Skeletal muscle tissue (tissue), 4 donors: ENCODE measurements around the gene ARL13B. TPM values are rescaled to one million over a fixed set of nuclear protein-coding genes. Genes with fewer than 3 reads are reported as not detected.
"Not testable (repeated sequence)": the region's sequence is repeated elsewhere in the genome, so short reads cannot be mapped to it uniquely, and the experiment has no call there.

ENCODE experiments used
- H3K27ac ChIP-seq: one replicate; pipeline ENCODE4 v1.7.0; 2013; ENCODE audit warnings: mild to moderate bottlenecking, low read depth, low read length, inconsistent platforms
- H3K27me3 ChIP-seq, 3 donors: one replicate each; pipeline ENCODE4 v1.7.0; 2013; ENCODE audit warnings: low read length in 3 of 3; ENCODE audit not compliant: control insufficient read depth in 3 of 3, insufficient read depth in 3 of 3
- H3K36me3 ChIP-seq, 3 donors: one replicate each; pipeline ENCODE4 v1.7.0; 2013; ENCODE audit warnings: low read length in 3 of 3; ENCODE audit not compliant: control insufficient read depth in 3 of 3, insufficient read depth in 3 of 3
- H3K4me1 ChIP-seq, 3 donors: one replicate each; pipeline ENCODE4 v1.7.0; 2013; ENCODE audit warnings: low read length in 3 of 3, mild to moderate bottlenecking in 3 of 3; ENCODE audit not compliant: control insufficient read depth in 3 of 3, insufficient read depth in 3 of 3
- H3K4me3 ChIP-seq, 3 donors: one replicate each; pipeline ENCODE4 v1.7.0; 2013; ENCODE audit warnings: low read length in 3 of 3
- H3K9ac ChIP-seq, 3 donors: one replicate each; pipeline ENCODE4 v1.7.0; 2013; ENCODE audit warnings: low read length in 3 of 3, mild to moderate bottlenecking in 3 of 3, moderate library complexity in 2 of 3, low read depth in 1 of 3
- H3K9me3 ChIP-seq, 3 donors: one replicate each; pipeline ENCODE4 v1.7.0; 2013; ENCODE audit warnings: low read length in 3 of 3; ENCODE audit not compliant: control insufficient read depth in 3 of 3
- total RNA-seq: library from RNA; depleted of rRNA; stranded (reverse); fragments of >200 nt; gene quantifications from one replicate; pipeline ENCODE4 v1.2.3, GENCODE V29; 2014
- donor health status: Osteomylitis.

ARL13B gene
- total RNA-seq, 1 donor from 2014 or later, result 3.7 TPM

DNA sequence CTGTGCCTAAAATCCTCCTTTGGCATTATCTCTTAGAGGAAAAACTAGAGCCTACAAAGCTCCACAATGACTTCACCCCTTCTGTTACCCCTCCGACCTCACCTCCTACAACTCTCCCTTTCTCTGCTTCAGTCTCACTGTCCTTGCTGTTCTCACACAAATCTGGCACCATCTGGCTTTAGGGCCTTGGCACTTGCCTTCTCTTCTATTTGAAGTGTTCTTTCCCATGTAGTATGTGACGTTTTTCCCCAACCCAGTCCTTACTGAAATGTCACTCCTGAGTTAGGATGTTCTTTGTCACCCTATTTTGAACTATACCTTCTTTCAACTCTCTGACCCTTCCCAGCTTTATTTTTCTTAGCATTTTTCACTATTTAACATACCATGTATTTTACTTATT lies 39.7 kb downstream of the ARL13B start:
- no peaks in the 10 kb centered on the region for H3K4me1 ChIP-seq
- H3K36me3 ChIP-seq, result no peaks in the 10 kb centered on the region
- no peaks in the 10 kb centered on the region for H3K27me3 ChIP-seq
- H3K9me3 ChIP-seq, result no peaks in the 10 kb centered on the region
- H3K27ac ChIP-seq, result no peak overlapping the region
- H3K9ac ChIP-seq, result no peak overlapping the region
- no peak overlapping the region for H3K4me3 ChIP-seq

DNA sequence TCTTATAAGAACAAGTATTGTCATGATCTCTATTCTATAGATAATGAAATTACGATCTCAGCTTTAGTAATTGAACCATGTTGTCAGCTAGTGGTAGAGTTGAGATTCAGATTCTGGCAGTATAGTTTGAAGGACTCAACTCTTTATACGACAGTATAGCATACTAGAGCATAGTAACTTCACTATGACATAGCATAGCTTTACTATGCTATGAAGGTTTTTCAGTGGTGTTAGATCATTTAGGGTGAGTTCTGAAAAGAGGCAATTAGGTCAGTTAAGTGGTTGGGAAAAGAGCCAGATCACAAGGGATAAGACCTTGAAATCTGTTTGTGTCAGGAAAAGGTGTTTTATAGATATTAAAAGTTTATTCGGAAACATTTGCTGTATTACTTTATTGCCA lies 40.3 kb downstream of the ARL13B start:
- Histone ChIP-seq H3K27ac (no peak overlapping the region), H3K9me3 (no peaks in the 10 kb centered on the region), H3K4me1 (no peaks in the 10 kb centered on the region), H3K36me3 (no peaks in the 10 kb centered on the region), H3K27me3 (no peaks in the 10 kb centered on the region), H3K4me3 (no peak overlapping the region), H3K9ac (no peak overlapping the region)

DNA sequence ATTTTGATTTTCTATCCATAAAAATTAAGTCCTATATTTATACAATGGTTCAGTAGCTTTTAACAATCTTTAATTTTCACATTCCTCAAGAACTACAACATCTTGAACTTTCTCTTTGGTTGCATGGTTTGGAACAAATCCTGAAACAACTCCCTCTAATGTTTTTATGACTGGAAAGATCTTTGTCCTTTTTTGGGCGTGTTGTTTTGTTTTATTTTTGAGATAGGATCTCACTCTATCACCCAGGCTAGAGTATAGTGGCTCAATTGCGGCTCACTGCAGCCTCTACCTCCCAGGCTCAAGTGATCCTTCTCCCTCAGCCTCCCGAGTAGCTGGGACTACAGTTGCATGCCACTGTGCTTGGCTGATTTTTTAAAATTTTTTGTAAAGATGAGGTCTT lies 44.4 kb downstream of the ARL13B start:
- no peak overlapping the region for H3K4me3 ChIP-seq
- H3K36me3 ChIP-seq, result no peaks in the 10 kb centered on the region
- no peak overlapping the region for H3K9ac ChIP-seq
- no peaks in the 10 kb centered on the region for H3K4me1 ChIP-seq
- no peaks in the 10 kb centered on the region for H3K27me3 ChIP-seq
- H3K9me3 ChIP-seq, result no peaks in the 10 kb centered on the region
- no peak overlapping the region for H3K27ac ChIP-seq

DNA sequence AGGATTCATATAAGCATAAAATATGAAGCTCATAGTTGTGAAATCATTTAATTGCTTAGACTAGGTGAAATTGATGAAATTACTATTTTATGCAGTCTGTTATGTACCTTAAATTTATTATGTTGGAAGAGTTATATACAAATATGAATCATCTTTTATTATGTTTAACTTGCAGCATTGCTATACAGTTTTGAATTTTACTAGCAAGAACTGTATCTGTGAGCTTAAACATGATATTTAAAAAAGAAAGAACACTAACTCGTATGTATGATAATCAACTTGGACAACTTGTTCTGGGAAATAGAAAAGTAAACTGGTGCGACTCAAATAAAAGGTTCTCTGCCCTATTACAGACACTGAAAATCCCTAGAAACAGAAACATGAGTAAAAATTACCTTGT lies 46.7 kb downstream of the ARL13B start:
- Histone ChIP-seq H3K9me3 (no peaks in the 10 kb centered on the region), H3K4me3 (no peak overlapping the region), H3K27ac (no peak overlapping the region)

DNA sequence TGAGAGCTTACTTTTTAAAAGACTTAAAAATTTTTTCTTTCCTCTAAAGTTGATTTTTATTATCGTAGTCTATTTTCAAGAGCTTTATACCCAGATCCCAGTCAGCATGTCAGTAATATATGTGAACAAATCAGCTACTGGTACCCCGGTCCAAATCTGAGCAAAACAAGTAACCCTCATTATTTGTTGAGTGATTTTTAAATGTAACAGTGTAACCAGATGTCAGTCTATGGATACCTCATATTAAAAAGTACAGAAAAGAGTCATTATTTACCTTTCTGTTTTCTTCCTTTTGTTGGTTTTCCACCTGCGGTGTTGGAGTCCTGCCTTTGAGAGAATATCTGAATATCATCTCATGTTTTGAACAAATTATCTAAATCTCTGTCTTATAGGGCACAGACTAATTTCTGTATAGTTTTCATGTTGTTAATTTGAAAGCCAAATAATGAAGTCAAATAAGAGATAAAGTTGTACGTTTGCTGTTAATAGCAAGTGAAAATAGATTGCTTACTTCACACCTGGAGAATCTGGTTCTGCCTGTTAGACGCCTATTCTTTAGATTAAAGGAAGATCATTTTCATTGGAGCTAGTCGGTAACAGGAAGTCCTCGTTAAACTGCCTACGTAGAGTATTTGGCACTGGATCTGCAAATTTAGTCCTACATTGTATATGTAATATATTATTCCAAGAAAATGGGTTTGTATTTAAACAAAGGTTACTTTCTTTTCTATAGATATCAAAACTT lies 48.3 kb downstream of the ARL13B start, which contains the start of gene STX19:
STX19 (minus strand) TSS at position 505 of the 745 bp plus-strand sequence. CDS start 13,328 bp downstream, outside the sequence.
- Histone ChIP-seq H3K9me3 (no peaks in the 10 kb centered on the region), H3K9ac (no peak within 1 kb of the TSS), H3K4me1 (no peaks in the 10 kb centered on the region), H3K4me3 (no peak within 1 kb of the TSS), H3K27ac (no peak within 1 kb of the TSS), H3K36me3 (no peaks in the 10 kb centered on the region), H3K27me3 (no peaks in the 10 kb centered on the region)

More for the DNA sequence above, 46.7 kb downstream of the ARL13B start:
- no peaks in the 10 kb centered on the region for H3K36me3 ChIP-seq
- H3K9ac ChIP-seq, result peak overlapping the region in 1 of 3 donors; percentile 21
- no peaks in the 10 kb centered on the region for H3K27me3 ChIP-seq
- no peaks in the 10 kb centered on the region for H3K4me1 ChIP-seq

DNA sequence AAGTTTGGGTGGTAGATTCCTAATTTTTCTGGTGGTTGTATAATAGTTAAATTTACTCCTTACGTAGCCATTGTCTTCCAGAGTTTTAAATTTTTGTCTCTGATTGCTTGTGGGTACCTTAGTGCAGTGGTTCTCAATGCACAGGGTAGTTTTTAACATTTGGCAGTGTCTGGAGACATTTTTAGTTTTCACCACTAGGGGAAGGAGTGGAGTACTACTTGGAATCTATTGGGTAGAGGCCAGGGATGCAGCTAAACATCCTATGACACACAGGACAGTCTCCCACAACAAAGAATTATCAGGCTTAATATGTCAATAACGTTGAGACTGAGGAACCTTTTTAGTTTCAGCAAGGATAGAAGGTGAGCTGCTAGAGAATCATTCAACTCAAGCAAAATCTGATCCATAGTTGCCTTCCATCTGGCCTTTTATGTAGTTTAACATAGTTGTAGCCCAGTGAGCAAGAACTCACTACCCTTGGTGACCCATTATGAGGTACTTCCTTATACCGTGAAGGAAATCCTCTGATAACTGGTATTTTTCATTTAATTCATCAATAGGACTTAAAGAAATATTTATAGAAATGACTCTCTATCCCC lies 57.1 kb downstream of the ARL13B start:
- no peaks in the 10 kb centered on the region for H3K9me3 ChIP-seq
- H3K4me3 ChIP-seq, result no peak overlapping the region
- no peaks in the 10 kb centered on the region for H3K27me3 ChIP-seq
- H3K27ac ChIP-seq, result no peak overlapping the region
- H3K36me3 ChIP-seq, result no peaks in the 10 kb centered on the region
- no peaks in the 10 kb centered on the region for H3K4me1 ChIP-seq
- H3K9ac ChIP-seq, result no peak overlapping the region

DNA sequence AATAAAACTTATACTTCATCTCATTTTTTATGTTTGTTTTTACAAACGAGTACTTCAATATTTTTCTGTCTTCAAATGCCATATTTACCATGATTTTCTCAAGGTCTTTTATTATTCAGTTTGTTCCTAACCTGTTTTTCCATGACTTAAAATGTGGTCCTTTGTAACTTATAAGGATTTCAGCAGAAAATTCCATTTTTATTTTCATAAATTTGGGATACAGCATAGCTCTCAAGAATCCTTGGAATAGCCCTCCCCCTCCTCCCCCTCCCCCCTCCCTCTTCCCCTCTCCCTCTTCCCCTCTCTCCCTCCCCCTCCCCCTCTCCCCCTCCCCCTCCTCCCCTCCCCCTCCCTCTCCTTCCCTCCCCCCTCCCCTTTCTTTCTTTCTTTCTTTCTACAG lies 63.3 kb downstream of the ARL13B start:
- Histone ChIP-seq H3K27ac (no peak overlapping the region), H3K27me3 (no peaks in the 10 kb centered on the region), H3K9me3 (no peaks in the 10 kb centered on the region), H3K4me3 (no peak overlapping the region), H3K9ac (no peak overlapping the region), H3K36me3 (no peaks in the 10 kb centered on the region), H3K4me1 (no peaks in the 10 kb centered on the region)

DNA sequence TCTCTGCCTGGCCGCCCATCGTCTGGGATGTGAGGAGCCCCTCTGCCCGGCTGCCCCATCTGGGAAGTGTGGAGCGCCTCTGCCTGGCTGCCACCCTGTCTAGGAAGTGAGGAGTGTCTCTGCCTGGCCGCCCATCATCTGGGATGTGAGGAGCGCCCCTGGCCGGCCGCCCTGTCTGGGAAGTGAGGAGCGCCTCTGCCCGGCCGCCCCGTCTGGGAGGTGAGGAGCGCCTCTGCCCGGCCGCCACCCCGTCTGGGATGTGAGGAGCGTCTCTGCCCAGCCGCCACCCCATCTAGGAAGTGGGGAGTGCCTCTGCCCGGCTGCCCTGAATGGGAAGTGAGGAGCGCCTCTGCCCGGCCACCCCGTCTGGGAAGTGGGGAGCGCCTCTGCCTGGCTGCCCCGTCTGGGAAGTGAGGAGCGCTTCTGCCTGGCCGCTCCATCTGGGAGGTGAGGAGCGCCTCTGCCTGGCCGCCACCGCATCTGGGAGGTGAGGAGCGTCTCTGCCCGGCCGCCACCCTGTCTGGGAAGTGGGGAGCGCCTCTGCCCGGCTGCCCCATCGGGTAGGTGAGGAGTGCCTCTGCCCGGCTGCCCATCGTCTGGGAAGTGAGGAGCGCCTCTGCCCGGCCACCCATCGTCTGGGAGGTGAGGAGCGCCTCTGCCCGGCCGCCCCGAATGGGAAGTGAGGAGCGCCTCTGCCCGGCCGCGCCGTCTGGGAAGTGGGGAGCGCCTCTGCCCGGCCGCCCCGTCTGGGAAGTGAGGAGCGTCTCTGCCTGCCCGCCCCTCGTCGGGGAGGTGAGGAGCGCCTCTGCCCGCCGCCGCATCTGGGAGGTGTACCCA lies 64.4 kb downstream of the ARL13B start:
- not testable (repeated sequence) for H3K9ac ChIP-seq, H3K4me1 ChIP-seq, H3K4me3 ChIP-seq, H3K27me3 ChIP-seq, H3K36me3 ChIP-seq, H3K9me3 ChIP-seq, H3K27ac ChIP-seq

DNA sequence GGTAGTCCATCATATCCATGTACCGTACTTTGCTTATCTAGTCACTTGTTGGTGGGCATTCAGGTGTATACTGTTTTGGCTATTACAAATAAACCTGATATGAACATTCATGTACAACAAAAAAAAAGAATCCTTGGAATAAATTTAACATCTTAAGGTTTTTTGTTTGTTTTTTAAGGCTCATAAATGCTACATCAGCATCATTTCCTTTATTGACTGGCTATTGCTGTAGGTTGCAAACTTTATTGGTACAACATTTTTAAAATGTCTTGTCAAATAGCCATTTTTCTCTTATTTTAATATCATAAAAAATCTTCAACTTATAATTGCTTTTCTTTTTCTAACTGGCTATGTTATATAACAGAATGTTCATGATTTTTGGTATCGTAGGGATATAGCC lies 66.6 kb downstream of the ARL13B start:
- Histone ChIP-seq H3K27me3 (no peaks in the 10 kb centered on the region), H3K27ac (no peak overlapping the region), H3K4me3 (no peak overlapping the region), H3K9ac (no peak overlapping the region), H3K4me1 (no peaks in the 10 kb centered on the region), H3K9me3 (no peaks in the 10 kb centered on the region), H3K36me3 (no peaks in the 10 kb centered on the region)

DNA sequence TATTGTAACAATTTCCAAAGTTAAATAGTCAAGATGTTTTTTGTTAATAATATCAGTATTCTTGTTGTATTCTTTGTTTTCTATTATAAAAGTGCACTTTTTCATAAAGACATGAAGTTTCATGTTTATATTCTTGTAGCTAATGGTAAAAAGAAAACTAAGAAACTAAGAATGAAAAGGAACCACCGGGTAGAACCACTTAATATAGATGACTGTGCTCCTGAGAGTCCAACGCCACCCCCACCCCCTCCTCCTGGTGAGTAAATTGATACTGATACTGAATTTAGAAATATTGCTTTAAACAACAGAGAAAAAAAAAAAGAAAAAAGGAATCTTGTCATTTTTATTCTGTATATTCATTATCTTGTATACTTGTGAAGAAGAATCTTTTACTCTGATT lies 69.3 kb downstream of the ARL13B start:
- no peaks in the 10 kb centered on the region for H3K27me3 ChIP-seq
- no peaks in the 10 kb centered on the region for H3K9me3 ChIP-seq
- H3K27ac ChIP-seq, result no peak overlapping the region
- no peaks in the 10 kb centered on the region for H3K4me1 ChIP-seq
- H3K36me3 ChIP-seq, result no peaks in the 10 kb centered on the region
- H3K4me3 ChIP-seq, result no peak overlapping the region
- H3K9ac ChIP-seq, result no peak overlapping the region
